HepG2 (cell line): ENCODE results near the gene ADAMTS13. TPM values are rescaled to one million over a fixed set of nuclear protein-coding genes. Genes with fewer than 3 reads are reported as not detected.

Experiments used
- HMGA1 ChIP-seq: sonication (generic); formaldehyde crosslinking; conservative IDR thresholded peaks from 2 replicates; pipeline ENCODE4 v1.4.0; 2020; ENCODE audit warnings: missing genetic modification reagents
- KLF11 ChIP-seq: IDR thresholded peaks from 2 replicates; pipeline ENCODE4 v1.6.1; 2016; ENCODE audit warnings: missing compliant biosample characterization
- NFKB2 ChIP-seq: sonication (generic); formaldehyde crosslinking; IDR thresholded peaks from 2 replicates; pipeline ENCODE4 v1.4.0; 2020; ENCODE audit warnings: missing genetic modification reagents, borderline replicate concordance
- PATZ1 ChIP-seq: sonication (generic); formaldehyde crosslinking; IDR thresholded peaks from 2 replicates; pipeline ENCODE4 v1.4.0; 2020; ENCODE audit warnings: missing genetic modification reagents
- POGZ ChIP-seq: sonication (generic); formaldehyde crosslinking; IDR thresholded peaks from 2 replicates; pipeline ENCODE4 v1.4.0; 2020; ENCODE audit warnings: mild to moderate bottlenecking, missing genetic modification reagents
- SALL1 ChIP-seq: sonication (generic); formaldehyde crosslinking; IDR thresholded peaks from 2 replicates; pipeline ENCODE4 v1.8.0; 2022; ENCODE audit warnings: mild to moderate bottlenecking, missing genetic modification reagents
- TBL1XR1 ChIP-seq: fragments of 150-350 bp; IDR thresholded peaks from 2 replicates; pipeline ENCODE4 v1.6.1; 2014; ENCODE audit warnings: borderline replicate concordance, low read length; ENCODE audit not compliant: partially characterized antibody
- TRIM24 ChIP-seq: sonication (generic); formaldehyde crosslinking; IDR thresholded peaks from 2 replicates; pipeline ENCODE4 v1.8.0; 2022; ENCODE audit warnings: mild to moderate bottlenecking, missing genetic modification reagents
- YEATS2 ChIP-seq: sonication (generic); formaldehyde crosslinking; IDR thresholded peaks from 2 replicates; pipeline ENCODE4 v1.4.0; 2020; ENCODE audit warnings: missing genetic modification reagents, borderline replicate concordance
- ZFAT ChIP-seq: sonication (generic); formaldehyde crosslinking; conservative IDR thresholded peaks from 2 replicates; pipeline ENCODE4 v1.8.1; 2023; ENCODE audit warnings: missing genetic modification reagents, inconsistent platforms
- ZFYVE20 ChIP-seq: sonication (generic); formaldehyde crosslinking; IDR thresholded peaks from 2 replicates; pipeline ENCODE4 v1.8.0; 2023; ENCODE audit warnings: low read depth, mild to moderate bottlenecking, moderate library complexity, missing genetic modification reagents, borderline replicate concordance
- ZNF207 ChIP-seq: fragments of 450-650 bp; IDR thresholded peaks from 2 replicates; pipeline ENCODE4 v1.6.1; 2016; ENCODE audit warnings: antibody characterized with exemption, borderline replicate concordance
- ZNF318 ChIP-seq: sonication (generic); formaldehyde crosslinking; IDR thresholded peaks from 2 replicates; pipeline ENCODE4 v1.4.0; 2020; ENCODE audit warnings: mild to moderate bottlenecking, missing genetic modification reagents
- ZNF879 ChIP-seq: sonication (generic); formaldehyde crosslinking; IDR thresholded peaks from 2 replicates; pipeline ENCODE4 v1.8.1; 2023; ENCODE audit warnings: missing genetic modification reagents
- ZSCAN30 ChIP-seq: sonication (generic); formaldehyde crosslinking; IDR thresholded peaks from 2 replicates; pipeline ENCODE4 v1.5.0; 2020; ENCODE audit warnings: mild to moderate bottlenecking, missing genetic modification reagents
- polyA plus RNA-seq, 8 experiments: library from polyadenylated mRNA; depleted of rRNA in 3 of 8; stranded (reverse) in 7 of 8; unstranded in 1 of 8; fragments of >200 nt; fragmentation: Illumina TruSeq in 4 of 8; extraction: Trizol in 4 of 8; gene quantifications; 2 replicates each; pipeline versions ENCODE4 v1.2.1 to v1.2.3, GENCODE V29; 2011 to 2016; ENCODE audit warnings: low read depth in 4 of 8, missing spikeins in 1 of 8, mixed read lengths in 1 of 8; ENCODE audit not compliant: insufficient read depth in 1 of 8
- total RNA-seq, 5 experiments: library from RNA; depleted of rRNA; stranded (reverse); fragments of >200 nt; fragmentation: Illumina TruSeq; extraction: Trizol; gene quantifications; 2 replicates each; pipeline ENCODE4 v1.2.3, GENCODE V29; 2016; ENCODE audit warnings: low read depth in 1 of 5
- TF ChIP-seq, protein P1 (sequence below): sonication (generic); formaldehyde crosslinking; IDR thresholded peaks from 2 replicates; pipeline ENCODE4 v1.8.0; 2022; ENCODE audit warnings: mild to moderate bottlenecking, missing genetic modification reagents
- TF ChIP-seq, protein P2 (sequence below): sonication (generic); formaldehyde crosslinking; IDR thresholded peaks from 2 replicates; pipeline ENCODE4 v1.5.1; 2020; ENCODE audit warnings: missing genetic modification reagents, mild to moderate bottlenecking, borderline replicate concordance

The ADAMTS13 gene
- total and polyA plus RNA-seq, 2 of the 13 experiments (the other 11 are each of a cell fraction or from before 2014, with no cell fraction given) = 0.91 to 4.5 TPM

GRCh38 chr9:133394687-133395271, 27.4 kb upstream of the ADAMTS13 start (continued):
- TF ChIP-seq, protein P1, sequence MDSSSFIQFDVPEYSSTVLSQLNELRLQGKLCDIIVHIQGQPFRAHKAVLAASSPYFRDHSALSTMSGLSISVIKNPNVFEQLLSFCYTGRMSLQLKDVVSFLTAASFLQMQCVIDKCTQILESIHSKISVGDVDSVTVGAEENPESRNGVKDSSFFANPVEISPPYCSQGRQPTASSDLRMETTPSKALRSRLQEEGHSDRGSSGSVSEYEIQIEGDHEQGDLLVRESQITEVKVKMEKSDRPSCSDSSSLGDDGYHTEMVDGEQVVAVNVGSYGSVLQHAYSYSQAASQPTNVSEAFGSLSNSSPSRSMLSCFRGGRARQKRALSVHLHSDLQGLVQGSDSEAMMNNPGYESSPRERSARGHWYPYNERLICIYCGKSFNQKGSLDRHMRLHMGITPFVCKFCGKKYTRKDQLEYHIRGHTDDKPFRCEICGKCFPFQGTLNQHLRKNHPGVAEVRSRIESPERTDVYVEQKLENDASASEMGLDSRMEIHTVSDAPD (CRISPR knock-in tag) = no peak
- TF ChIP-seq ZFYVE20 (CRISPR knock-in tag) (no peak), TRIM24 (no peak), ZNF207 (no peak), TBL1XR1 (no peak), SALL1 (CRISPR knock-in tag) (0 out of 2 replicates have a peak, but pooled peaks have one; percentile 43), YEATS2 (no peak; the same call in 1 of the 2 replicates), HMGA1 (CRISPR knock-in tag) (no peak), ZNF318 (CRISPR knock-in tag) (no peak), ZNF879 (CRISPR knock-in tag) (no peak), KLF11 (no peak), POGZ (CRISPR knock-in tag) (no peak), ZSCAN30 (CRISPR knock-in tag) (no peak), NFKB2 (CRISPR knock-in tag) (no peak), ZFAT (CRISPR knock-in tag) (no peak), PATZ1 (peak; percentile 83)
- TF ChIP-seq, protein P2, sequence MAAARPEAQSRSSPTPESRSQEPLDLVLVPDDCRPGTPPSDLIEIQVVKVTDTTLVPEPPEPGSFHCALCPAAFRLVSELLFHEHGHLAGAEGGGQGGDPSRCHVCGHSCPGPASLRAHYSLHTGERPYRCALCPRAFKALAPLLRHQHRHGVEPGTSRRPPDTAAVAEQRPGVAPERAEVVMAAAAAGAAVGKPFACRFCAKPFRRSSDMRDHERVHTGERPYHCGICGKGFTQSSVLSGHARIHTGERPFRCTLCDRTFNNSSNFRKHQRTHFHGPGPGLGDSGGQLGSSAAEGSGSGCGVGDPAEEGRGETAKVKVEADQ (CRISPR knock-in tag) = no peak
